Measurements from ENCODE around the gene EEF1E1.

EEF1E1 gene

GRCh38 chr6:8102122-8102958 lies at the start of gene EEF1E1:
TSS of gene EEF1E1 (minus strand) at chr6:8102548. CDS start at chr6:8102521, 27 bp downstream.
- H3K27ac ChIP-seq, result peak within 1 kb of the TSS; percentile 78
- TF ChIP-seq ZFX (IDR thresholded peaks at IDR 0.05; ENCODE audit: borderline replicate concordance) (no peak), CTCF (IDR thresholded peaks at IDR 0.05) (no peak)

GRCh38 chr6:8149350-8149749 lies 47.0 kb upstream of the EEF1E1 start:
- TF ChIP-seq ZFX (IDR thresholded peaks at IDR 0.05; ENCODE audit: borderline replicate concordance) (no peak), CTCF (IDR thresholded peaks at IDR 0.05) (no peak)
- H3K27ac ChIP-seq, result no peak overlapping the region

- H3K27ac ChIP-seq, result no peak overlapping the region
- TF ChIP-seq CTCF (IDR thresholded peaks at IDR 0.05), result no peak
- TF ChIP-seq ZFX (IDR thresholded peaks at IDR 0.05; ENCODE audit: borderline replicate concordance), result no peak
Measured at GRCh38 chr6:8143945-8144344, 41.6 kb upstream of the EEF1E1 start.

GRCh38 chr6:8139451-8139850 lies 37.1 kb upstream of the EEF1E1 start:
- H3K27ac ChIP-seq, result no peak overlapping the region
- TF ChIP-seq CTCF (IDR thresholded peaks at IDR 0.05) (no peak), ZFX (IDR thresholded peaks at IDR 0.05; ENCODE audit: borderline replicate concordance) (no peak)

GRCh38 chr6:8137529-8137939 lies 35.2 kb upstream of the EEF1E1 start:
- no peak for TF ChIP-seq CTCF (IDR thresholded peaks at IDR 0.05)
- no peak for TF ChIP-seq ZFX (IDR thresholded peaks at IDR 0.05; ENCODE audit: borderline replicate concordance)
- H3K27ac ChIP-seq, result no peak overlapping the region

- H3K27ac ChIP-seq, result no peak overlapping the region
- no peak for TF ChIP-seq CTCF (IDR thresholded peaks at IDR 0.05)
- TF ChIP-seq ZFX (IDR thresholded peaks at IDR 0.05; ENCODE audit: borderline replicate concordance), result no peak
Measured at GRCh38 chr6:8135276-8135675, 32.9 kb upstream of the EEF1E1 start.

GRCh38 chr6:8132130-8132529 lies 29.8 kb upstream of the EEF1E1 start:
- H3K27ac ChIP-seq, result no peak overlapping the region
- no peak for TF ChIP-seq CTCF (IDR thresholded peaks at IDR 0.05)
- no peak for TF ChIP-seq ZFX (IDR thresholded peaks at IDR 0.05; ENCODE audit: borderline replicate concordance)
